GM21381 (cell line): ENCODE measurements around the gene FASN.

ENCODE experiments used
- ATAC-seq: cut with Tn5 transposase; IDR thresholded peaks from one replicate; pipeline ENCODE4 v1.9.1; 2021; ENCODE audit warnings: mild to moderate bottlenecking, moderate library complexity; ENCODE audit not compliant: unreplicated experiment

The FASN gene

GRCh38 chr17:82089723-82090548, 8.1 kb downstream of the FASN start:
- ATAC-seq: no peak

GRCh38 chr17:82088838-82089722, 9.0 kb downstream of the FASN start:
- no peak for ATAC-seq

GRCh38 chr17:82087961-82088837, 9.8 kb downstream of the FASN start:
- no peak for ATAC-seq

GRCh38 chr17:82086941-82087906, 10.8 kb downstream of the FASN start:
- ATAC-seq: no peak

GRCh38 chr17:82085931-82086764, 11.9 kb downstream of the FASN start:
- no peak for ATAC-seq

GRCh38 chr17:82085031-82085861, 12.8 kb downstream of the FASN start:
- no peak for ATAC-seq

- ATAC-seq: no peak
These were observed 13.5 kb downstream of the FASN start for GRCh38 chr17:82084373-82085030.

- no peak for ATAC-seq
These were observed 14.3 kb downstream of the FASN start for GRCh38 chr17:82083533-82084359.

- no peak for ATAC-seq
These were observed 15.0 kb downstream of the FASN start for GRCh38 chr17:82083009-82083408.

GRCh38 chr17:82082456-82082855, 15.6 kb downstream of the FASN start:
- no peak for ATAC-seq

GRCh38 chr17:82081966-82082365, 16.1 kb downstream of the FASN start:
- no peak for ATAC-seq

GRCh38 chr17:82081546-82081945, 16.5 kb downstream of the FASN start:
- no peak for ATAC-seq

GRCh38 chr17:82080789-82081464, 17.1 kb downstream of the FASN start:
- no peak for ATAC-seq

GRCh38 chr17:82080048-82080788, 17.8 kb downstream of the FASN start:
- no peak for ATAC-seq

GRCh38 chr17:82079001-82079677, 18.9 kb downstream of the FASN start:
- no peak for ATAC-seq
